ENCODE measurements around the gene MPRIP.

DNA sequence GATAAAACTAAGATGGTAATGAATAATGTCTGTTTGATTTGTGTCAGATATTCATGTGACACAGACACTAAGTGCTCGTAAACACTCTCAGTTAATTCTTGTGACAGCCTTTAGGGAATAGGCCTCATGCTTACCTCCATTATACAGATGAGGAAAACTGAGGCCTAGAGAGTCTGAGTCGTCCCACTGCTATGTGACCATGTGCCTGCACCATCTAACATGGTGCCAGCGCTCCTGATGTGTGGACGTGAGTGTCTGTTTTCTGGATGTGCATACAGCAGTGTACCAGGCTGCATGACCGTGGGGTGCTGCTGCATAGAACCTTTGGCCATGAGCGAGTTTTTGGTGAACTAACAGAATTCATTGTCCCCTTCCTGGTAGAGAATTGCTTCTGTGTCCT lies 61.8 kb downstream of the MPRIP start:
- TF ChIP-seq, protein P1, sequence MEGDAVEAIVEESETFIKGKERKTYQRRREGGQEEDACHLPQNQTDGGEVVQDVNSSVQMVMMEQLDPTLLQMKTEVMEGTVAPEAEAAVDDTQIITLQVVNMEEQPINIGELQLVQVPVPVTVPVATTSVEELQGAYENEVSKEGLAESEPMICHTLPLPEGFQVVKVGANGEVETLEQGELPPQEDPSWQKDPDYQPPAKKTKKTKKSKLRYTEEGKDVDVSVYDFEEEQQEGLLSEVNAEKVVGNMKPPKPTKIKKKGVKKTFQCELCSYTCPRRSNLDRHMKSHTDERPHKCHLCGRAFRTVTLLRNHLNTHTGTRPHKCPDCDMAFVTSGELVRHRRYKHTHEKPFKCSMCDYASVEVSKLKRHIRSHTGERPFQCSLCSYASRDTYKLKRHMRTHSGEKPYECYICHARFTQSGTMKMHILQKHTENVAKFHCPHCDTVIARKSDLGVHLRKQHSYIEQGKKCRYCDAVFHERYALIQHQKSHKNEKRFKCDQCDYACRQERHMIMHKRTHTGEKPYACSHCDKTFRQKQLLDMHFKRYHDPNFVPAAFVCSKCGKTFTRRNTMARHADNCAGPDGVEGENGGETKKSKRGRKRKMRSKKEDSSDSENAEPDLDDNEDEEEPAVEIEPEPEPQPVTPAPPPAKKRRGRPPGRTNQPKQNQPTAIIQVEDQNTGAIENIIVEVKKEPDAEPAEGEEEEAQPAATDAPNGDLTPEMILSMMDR (IDR thresholded peaks at IDR 0.05; ENCODE audit: poor library complexity) = no peak
- TF ChIP-seq EZH2 (IDR thresholded peaks at IDR 0.05; ENCODE audit: borderline replicate concordance) (no peak), EZH2phosphoT487 (IDR thresholded peaks at IDR 0.05; ENCODE audit: low read depth, severe bottlenecking, unreplicated experiment) (no peak)
